H1 (cell line): ENCODE data around the gene INAFM1. TPM values are rescaled to one million over a fixed set of nuclear protein-coding genes. Genes with fewer than 3 reads are reported as not detected.

Source experiments
- CTCF ChIA-PET: fragments of 300-600 bp; sonication (Branson Sonifier 250); formaldehyde crosslinking; loops from one replicate; lab custom pipeline; 2021; ENCODE audit not compliant: partially characterized antibody; lab: Charles Lee
- POLR2A ChIA-PET: fragments of 300-600 bp; sonication (Branson Sonifier 250); formaldehyde crosslinking; loops from one replicate; lab custom pipeline; 2021; ENCODE audit warnings: inconsistent platforms; ENCODE audit not compliant: partially characterized antibody; lab: Charles Lee
- DNase-seq, 2 experiments: peaks; one replicate each; pipeline versions ENCODE4 v3.0.0 to v3.0.0-alpha.2; 2010 to 2022; ENCODE audit warnings: low spot score in 2 of 2, low read depth in 1 of 2, mixed read lengths in 1 of 2
- FAIRE-seq: peaks from 2 replicates; lab custom pipeline; 2011; peaks lifted over from hg19 to GRCh38; lab: Jason Lieb, UNC
- H2AFZ ChIP-seq: 2 replicates; pipeline ENCODE4 v1.8.1; 2012; ENCODE audit warnings: low read length, inconsistent platforms
- H2AK5ac ChIP-seq: 2 replicates; pipeline ENCODE4 v1.6.1; 2013; ENCODE audit warnings: low read depth, low read length
- H2BK120ac ChIP-seq: replicated peaks from 2 replicates; pipeline ENCODE3; 2013; ENCODE audit warnings: low read depth, low read length, inconsistent platforms
- H2BK12ac ChIP-seq: 2 replicates; pipeline ENCODE4 v1.6.1; 2013; ENCODE audit warnings: low read depth, low read length
- H2BK15ac ChIP-seq: 2 replicates; pipeline ENCODE4 v1.6.1; 2013; ENCODE audit warnings: low read length
- H2BK20ac ChIP-seq: 2 replicates; pipeline ENCODE4 v1.6.1; 2013; ENCODE audit warnings: low read length
- H2BK5ac ChIP-seq: 2 replicates; pipeline ENCODE4 v1.6.1; 2013; ENCODE audit warnings: low read depth, low read length
- H3K14ac ChIP-seq: 2 replicates; pipeline ENCODE4 v1.6.1; 2013; ENCODE audit warnings: inconsistent platforms; ENCODE audit not compliant: insufficient read length
- H3K18ac ChIP-seq: 2 replicates; pipeline ENCODE4 v1.6.1; 2013; ENCODE audit warnings: low read length; ENCODE audit errors: extremely low read depth
- H3K23ac ChIP-seq: 2 replicates; pipeline ENCODE4 v1.6.1; 2013; ENCODE audit warnings: inconsistent platforms; ENCODE audit not compliant: insufficient read length
- H3K23me2 ChIP-seq: 2 replicates; pipeline ENCODE4 v1.6.1; 2013; ENCODE audit warnings: low read depth, low read length
- H3K27ac ChIP-seq: 2 replicates; pipeline ENCODE4 v1.6.1; 2011; ENCODE audit warnings: low read depth, low read length, inconsistent platforms
- H3K27me3 ChIP-seq, 4 experiments: replicated peaks in 1 of 4; 1 replicate in 1 of 4; 2 replicates in 3 of 4; pipeline versions ENCODE4 v1.6.1 to v1.8.1; 2011 to 2013; ENCODE audit warnings: low read length in 3 of 4, mild to moderate bottlenecking in 3 of 4, inconsistent platforms in 2 of 4, mixed read lengths in 2 of 4, moderate library complexity in 1 of 4; ENCODE audit not compliant: control insufficient read depth in 3 of 4, insufficient read depth in 3 of 4; ENCODE audit errors: extremely low read depth in 1 of 4
- H3K36me3 ChIP-seq, 4 experiments: 2 replicates each; pipeline versions ENCODE4 v1.6.1 to v1.8.1; 2011 to 2013; ENCODE audit warnings: mild to moderate bottlenecking in 4 of 4, low read length in 3 of 4, moderate library complexity in 2 of 4, control low read depth in 1 of 4, inconsistent platforms in 1 of 4; ENCODE audit not compliant: insufficient read depth in 4 of 4, control insufficient read depth in 2 of 4
- H3K4ac ChIP-seq: replicated peaks from 2 replicates; pipeline ENCODE3; 2013; ENCODE audit warnings: low read length, low read depth, mixed read lengths, inconsistent platforms; ENCODE audit not compliant: insufficient read length
- H3K4me1 ChIP-seq, 4 experiments: replicated peaks in 1 of 4; 1 replicate in 1 of 4; 2 replicates in 3 of 4; pipeline versions ENCODE4 v1.6.1 to v1.8.1; 2011 to 2013; ENCODE audit warnings: low read length in 3 of 4, inconsistent platforms in 2 of 4, mixed read lengths in 1 of 4; ENCODE audit not compliant: insufficient read depth in 4 of 4, control insufficient read depth in 3 of 4
- H3K4me2 ChIP-seq, 2 experiments: 2 replicates each; pipeline versions ENCODE4 v1.6.1 to v1.8.1; 2011 to 2013; ENCODE audit warnings: low read depth in 2 of 2, low read length in 2 of 2, control low read depth in 1 of 2, inconsistent platforms in 1 of 2, mild to moderate bottlenecking in 1 of 2; ENCODE audit not compliant: insufficient read depth in 1 of 2
- H3K4me3 ChIP-seq, 4 experiments: fragments of 200-600, 300-600 bp in 1 of 4; sonication (generic), shearing (Covaris generic), sonication (Bioruptor Twin) in 1 of 4; 2 replicates each; pipeline versions ENCODE4 v1.5.1 to v1.8.1; 2011 to 2016; ENCODE audit warnings: low read length in 4 of 4, low read depth in 3 of 4, control low read depth in 2 of 4, inconsistent platforms in 2 of 4, mild to moderate bottlenecking in 2 of 4, mixed read lengths in 1 of 4, moderate library complexity in 1 of 4; ENCODE audit not compliant: insufficient read depth in 2 of 4; ENCODE audit errors: extremely low read depth in 1 of 4
- H3K56ac ChIP-seq: replicated peaks from 2 replicates; pipeline ENCODE3; 2013; ENCODE audit warnings: low read depth, mild to moderate bottlenecking, mixed read lengths, low read length, inconsistent platforms; ENCODE audit not compliant: insufficient read length
- H3K79me1 ChIP-seq: 2 replicates; pipeline ENCODE4 v1.6.1; 2013; ENCODE audit warnings: low read depth, low read length, control low read depth
- H3K79me2 ChIP-seq, 2 experiments: 2 replicates each; pipeline versions ENCODE4 v1.6.1 to v1.8.1; 2012 to 2013; ENCODE audit warnings: low read length in 2 of 2, mild to moderate bottlenecking in 2 of 2, inconsistent platforms in 1 of 2; ENCODE audit not compliant: insufficient read depth in 2 of 2, control insufficient read depth in 1 of 2
- H3K9ac ChIP-seq, 4 experiments: replicated peaks in 1 of 4; 1 replicate in 1 of 4; 2 replicates in 3 of 4; pipeline versions ENCODE4 v1.6.1 to v1.8.1; 2011 to 2013; ENCODE audit warnings: low read depth in 3 of 4, low read length in 3 of 4, control low read depth in 2 of 4, mild to moderate bottlenecking in 2 of 4, moderate library complexity in 2 of 4, inconsistent platforms in 1 of 4; ENCODE audit errors: extremely low read depth in 1 of 4
- H3K9me3 ChIP-seq, 2 experiments: 2 replicates each; pipeline versions ENCODE4 v1.6.1 to v1.8.1; 2012 to 2013; ENCODE audit warnings: mild to moderate bottlenecking in 2 of 2, moderate library complexity in 2 of 2, control low read depth in 1 of 2, inconsistent platforms in 1 of 2, low read depth in 1 of 2, low read length in 1 of 2, mixed read lengths in 1 of 2; ENCODE audit not compliant: insufficient read depth in 2 of 2
- H4K20me1 ChIP-seq, 2 experiments: replicated peaks in 1 of 2; 2 replicates each; pipeline versions ENCODE3 to v1.8.1; 2011 to 2013; ENCODE audit warnings: inconsistent platforms in 2 of 2, low read length in 2 of 2, mild to moderate bottlenecking in 1 of 2; ENCODE audit not compliant: insufficient read depth in 2 of 2, control insufficient read depth in 1 of 2
- H4K5ac ChIP-seq: 2 replicates; pipeline ENCODE4 v1.6.1; 2013; ENCODE audit warnings: low read length, low read depth, mixed read lengths, inconsistent platforms; ENCODE audit not compliant: insufficient read length
- H4K8ac ChIP-seq: 2 replicates; pipeline ENCODE4 v1.8.0; 2013; ENCODE audit warnings: mild to moderate bottlenecking, moderate library complexity, low read length, inconsistent platforms; ENCODE audit not compliant: insufficient read depth; ENCODE audit errors: extremely low read depth
- H4K91ac ChIP-seq: replicated peaks from 2 replicates; pipeline ENCODE3; 2013; ENCODE audit warnings: low read length, mixed read lengths, inconsistent platforms; ENCODE audit not compliant: insufficient read length
- BCL11A ChIP-seq, 2 experiments: IDR thresholded peaks; one replicate each; pipeline ENCODE4 v1.6.1; 2011; ENCODE audit warnings: low read depth in 2 of 2, low read length in 2 of 2, mild to moderate bottlenecking in 2 of 2
- KDM4A ChIP-seq: IDR thresholded peaks from one replicate; pipeline ENCODE4 v1.7.1; 2012; ENCODE audit warnings: low read depth, mild to moderate bottlenecking, moderate library complexity, low read length, inconsistent platforms; ENCODE audit not compliant: severe bottlenecking
- PHF8 ChIP-seq: fragments of 200-600 bp; sonication (generic); conservative IDR thresholded peaks from 2 replicates; pipeline ENCODE4 v1.7.1; 2012; ENCODE audit warnings: low read depth, mild to moderate bottlenecking, inconsistent platforms, low read length, moderate library complexity
- POLR2A ChIP-seq, 2 experiments: IDR thresholded peaks; 1 replicate in 1 of 2; 2 replicates in 1 of 2; pipeline ENCODE4 v1.6.1; 2011; ENCODE audit warnings: low read depth in 2 of 2, low read length in 2 of 2, mild to moderate bottlenecking in 2 of 2; ENCODE audit errors: control extremely low read depth in 1 of 2
- SIN3A ChIP-seq, 2 experiments: IDR thresholded peaks in 1 of 2; conservative IDR thresholded peaks in 1 of 2; 2 replicates each; pipeline ENCODE4 v1.6.1; 2011 to 2012; ENCODE audit warnings: low read length in 2 of 2, improper control_type of control experiment in 1 of 2, low read depth in 1 of 2, mild to moderate bottlenecking in 1 of 2
- WGBS, 2 experiments: shearing (Covaris generic) in 1 of 2; methylation state at CpG; one replicate each; pipeline versions ENCODE4 v1.1.6 to v1.1.7; 2013 to 2015; ENCODE audit warnings: low lambda C conversion rate in 2 of 2, mixed read lengths in 2 of 2, inconsistent platforms in 1 of 2, low coverage in 1 of 2, missing lambda C conversion rate in 1 of 2; ENCODE audit not compliant: insufficient replicate concordance in 2 of 2, insufficient coverage in 1 of 2, insufficient read length in 1 of 2; ENCODE audit errors: extremely low coverage in 1 of 2, missing lambda C conversion rate in 1 of 2; 5-methylcytosine and 5-hydroxymethylcytosine counted together
- polyA plus RNA-seq, 7 experiments: library from polyadenylated mRNA; depleted of rRNA in 3 of 7; stranded (reverse) in 5 of 7; unstranded in 2 of 7; fragments of >200 nt in 5 of 7; fragments of 200-250 nt in 2 of 7; gene quantifications; 1 replicate in 5 of 7; 2 replicates in 1 of 7; 4 replicates in 1 of 7; pipeline versions ENCODE4 v1.2.1 to v1.2.3, GENCODE V29; 2011 to 2013; ENCODE audit warnings: missing spikeins in 2 of 7, mixed read lengths in 2 of 7
- total RNA-seq: library from RNA; stranded (reverse); fragmentation: NEBNext Ultra II Directional; extraction: Animal tissue kit (Norgen Biotek cat#: 25700); gene quantifications from 2 replicates; pipeline ENCODE4 v1.2.1, GENCODE V29; 2021

INAFM1 gene
- total and polyA plus RNA-seq, 2 of the 8 experiments (the other 6 are each of a cell fraction or from before 2014, with no cell fraction given), result 2.6 to 3.4 TPM

- H4K8ac ChIP-seq, result no peak overlapping the region
- no peak overlapping the region for H3K23ac ChIP-seq
- peaks cover 17 to 39% (median 25%) of the 10 kb centered on the region in 4 experiments for H3K4me1 ChIP-seq
- H3K9me3 ChIP-seq, result no peaks in the 10 kb centered on the region
- peak overlapping the region; percentile 100 for H2BK12ac ChIP-seq
- peaks cover 35% of the 10 kb centered on the region for H3K23me2 ChIP-seq
- peak overlapping the region; percentile 41 to 71 (median 68); a peak in 6 of 7 replicates for H3K9ac ChIP-seq
- peak overlapping the region; percentile 94 to 98 for H3K4me2 ChIP-seq
- peak overlapping the region; percentile 32 for H3K56ac ChIP-seq
- ChIA-PET POLR2A (interaction anchor here (0.9 to 8.2 kb wide), 10 partner anchors 10 to 115 kb away, joined by 3 to 195 read pairs (median 22); partner anchors contain the start of genes CCDC9 and ZC3H4), CTCF (interaction anchor here (0.5 to 11.9 kb wide), 4 partner anchors 15 to 19 kb away, joined by 3 to 152 read pairs (median 10); no protein-coding TSS in a partner anchor)
- WGBS, 2 experiments, result 4% methylated on average over 28 of the region's 50 CpGs; no CpG with 5 or more reads in 1 of the 2 experiments
- H3K18ac ChIP-seq, result peak overlapping the region; percentile 90
- H3K14ac ChIP-seq, result no peak overlapping the region
- DNase-seq (peak in 1 of 2 experiments; percentile 72), FAIRE-seq (no peak)
- peak overlapping the region; percentile 84 for H4K5ac ChIP-seq
- peaks cover 5 to 41% of the 10 kb centered on the region in 2 experiments; a peak in 2 of 4 replicates for H3K79me2 ChIP-seq
- H2BK15ac ChIP-seq, result peak overlapping the region; percentile 81
- H2BK20ac ChIP-seq, result peak overlapping the region; percentile 95; the same call in 1 of the 2 replicates
- peak overlapping the region; percentile 95 for H4K91ac ChIP-seq
- no peak overlapping the region for H2AFZ ChIP-seq
- H3K79me1 ChIP-seq, result peaks cover 16% of the 10 kb centered on the region
- peak overlapping the region; percentile 98 for H2BK5ac ChIP-seq
- peak overlapping the region; percentile 96 for H3K4ac ChIP-seq
- H4K20me1 ChIP-seq, result peaks cover 14 to 22% of the 10 kb centered on the region in 2 experiments
- 0 out of 2 replicates have a peak overlapping the region, but pooled peaks have one; percentile 96 for H2AK5ac ChIP-seq
- no peaks in the 10 kb centered on the region; a peak in 1 of 7 replicates for H3K27me3 ChIP-seq
- peak overlapping the region; percentile 50 for H2BK120ac ChIP-seq
- H3K36me3 ChIP-seq, result peaks cover 0 to 3% (median 1%) of the 10 kb centered on the region in 4 experiments; a peak in 2 of 8 replicates
- H3K4me3 ChIP-seq, result peak overlapping the region; percentile 78 to 99 (median 89)
- TF ChIP-seq BCL11A (IDR thresholded peaks at IDR 0.05; ENCODE audit: low read depth in 2 of 2, low read length in 2 of 2), result no peak
- 0 out of 2 replicates have a peak, but pooled peaks have one; percentile 26 for TF ChIP-seq PHF8
- peak in 1 of 2 experiments; percentile 55; a peak in 1 of 3 replicates for TF ChIP-seq POLR2A (IDR thresholded peaks at IDR 0.05; ENCODE audit: control extremely low read depth in 1 of 2, low read depth in 2 of 2, low read length in 2 of 2)
- TF ChIP-seq KDM4A, result peak; percentile 4
- TF ChIP-seq SIN3A (conservative IDR thresholded peaks at IDR 0.05 in 1 of 2, IDR thresholded peaks at IDR 0.05 in 1 of 2; ENCODE audit: low read depth in 1 of 2, low read length in 2 of 2), result peak in 1 of 2 experiments; percentile 59; a peak in 2 of 4 replicates
- peak overlapping the region; percentile 60 for H3K27ac ChIP-seq
Measured at GRCh38 chr19:47228168-47228936, 46.3 kb upstream of the INAFM1 start.
